ENCODE results near the gene SH3BGRL3.
A peak's percentile ranks its signal among the peaks of the same experiment; 100 is the strongest.

SH3BGRL3 gene

GRCh38 chr1:26282401-26282918, 2.6 kb downstream of the SH3BGRL3 start:
- DNase-seq (ENCODE audit: low read depth in 2 of 2), result no peak
- TF ChIP-seq CTCF (IDR thresholded peaks at IDR 0.05; ENCODE audit: low read depth, low read length), result no peak
- H3K4me3 ChIP-seq (replicated peaks in 1 of 2; ENCODE audit: low read depth in 2 of 2, low read length in 2 of 2), result no peak overlapping the region

GRCh38 chr1:26283279-26283853, 3.5 kb downstream of the SH3BGRL3 start:
- TF ChIP-seq CTCF (IDR thresholded peaks at IDR 0.05; ENCODE audit: low read depth, low read length), result no peak
- no peak for DNase-seq (ENCODE audit: low read depth in 2 of 2)
- no peak overlapping the region for H3K4me3 ChIP-seq (replicated peaks in 1 of 2; ENCODE audit: low read depth in 2 of 2, low read length in 2 of 2)

- DNase-seq (ENCODE audit: low read depth in 2 of 2), result no peak
- TF ChIP-seq CTCF (IDR thresholded peaks at IDR 0.05; ENCODE audit: low read depth, low read length), result no peak
- no peak overlapping the region for H3K4me3 ChIP-seq (replicated peaks in 1 of 2; ENCODE audit: low read depth in 2 of 2, low read length in 2 of 2)
Observed at GRCh38 chr1:26283871-26284596, 4.1 kb downstream of the SH3BGRL3 start.

- DNase-seq (ENCODE audit: low read depth in 2 of 2), result peak; percentile 89 to 92
- TF ChIP-seq CTCF (IDR thresholded peaks at IDR 0.05; ENCODE audit: low read depth, low read length), result peak; percentile 89
- no peak overlapping the region for H3K4me3 ChIP-seq (replicated peaks in 1 of 2; ENCODE audit: low read depth in 2 of 2, low read length in 2 of 2)
Observed at GRCh38 chr1:26284597-26285347, 4.9 kb downstream of the SH3BGRL3 start.

- no peak overlapping the region for H3K4me3 ChIP-seq (replicated peaks in 1 of 2; ENCODE audit: low read depth in 2 of 2, low read length in 2 of 2)
- peak; percentile 48 for TF ChIP-seq CTCF (IDR thresholded peaks at IDR 0.05; ENCODE audit: low read depth, low read length)
- DNase-seq (ENCODE audit: low read depth in 2 of 2), result no peak
Observed at GRCh38 chr1:26285366-26286063, 5.6 kb downstream of the SH3BGRL3 start.

GRCh38 chr1:26286064-26286416, 6.2 kb downstream of the SH3BGRL3 start:
- H3K4me3 ChIP-seq (replicated peaks in 1 of 2; ENCODE audit: low read depth in 2 of 2, low read length in 2 of 2), result no peak overlapping the region
- no peak for DNase-seq (ENCODE audit: low read depth in 2 of 2)
- no peak for TF ChIP-seq CTCF (IDR thresholded peaks at IDR 0.05; ENCODE audit: low read depth, low read length)
